ENCODE results near the gene DTWD2. TPM values are rescaled to one million over a fixed set of nuclear protein-coding genes. Genes with fewer than 3 reads are reported as not detected.
"Not testable (repeated sequence)": the region's sequence is repeated elsewhere in the genome, so short reads cannot be mapped to it uniquely, and the experiment has no call there.

Gene DTWD2
- total RNA-seq, 1 donor from 2014 or later, result 8.8 TPM

GRCh38 chr5:118921866-118922265 lies 66.5 kb downstream of the DTWD2 start:
- H3K4me3 ChIP-seq (ENCODE audit: low read depth, low read length), result no peak overlapping the region
- TF ChIP-seq, protein P1, sequence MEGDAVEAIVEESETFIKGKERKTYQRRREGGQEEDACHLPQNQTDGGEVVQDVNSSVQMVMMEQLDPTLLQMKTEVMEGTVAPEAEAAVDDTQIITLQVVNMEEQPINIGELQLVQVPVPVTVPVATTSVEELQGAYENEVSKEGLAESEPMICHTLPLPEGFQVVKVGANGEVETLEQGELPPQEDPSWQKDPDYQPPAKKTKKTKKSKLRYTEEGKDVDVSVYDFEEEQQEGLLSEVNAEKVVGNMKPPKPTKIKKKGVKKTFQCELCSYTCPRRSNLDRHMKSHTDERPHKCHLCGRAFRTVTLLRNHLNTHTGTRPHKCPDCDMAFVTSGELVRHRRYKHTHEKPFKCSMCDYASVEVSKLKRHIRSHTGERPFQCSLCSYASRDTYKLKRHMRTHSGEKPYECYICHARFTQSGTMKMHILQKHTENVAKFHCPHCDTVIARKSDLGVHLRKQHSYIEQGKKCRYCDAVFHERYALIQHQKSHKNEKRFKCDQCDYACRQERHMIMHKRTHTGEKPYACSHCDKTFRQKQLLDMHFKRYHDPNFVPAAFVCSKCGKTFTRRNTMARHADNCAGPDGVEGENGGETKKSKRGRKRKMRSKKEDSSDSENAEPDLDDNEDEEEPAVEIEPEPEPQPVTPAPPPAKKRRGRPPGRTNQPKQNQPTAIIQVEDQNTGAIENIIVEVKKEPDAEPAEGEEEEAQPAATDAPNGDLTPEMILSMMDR (conservative IDR thresholded peaks at IDR 0.05; ENCODE audit: low read depth, low read length), result no peak
- DNase-seq (ENCODE audit: low read depth), result no peak

DNA sequence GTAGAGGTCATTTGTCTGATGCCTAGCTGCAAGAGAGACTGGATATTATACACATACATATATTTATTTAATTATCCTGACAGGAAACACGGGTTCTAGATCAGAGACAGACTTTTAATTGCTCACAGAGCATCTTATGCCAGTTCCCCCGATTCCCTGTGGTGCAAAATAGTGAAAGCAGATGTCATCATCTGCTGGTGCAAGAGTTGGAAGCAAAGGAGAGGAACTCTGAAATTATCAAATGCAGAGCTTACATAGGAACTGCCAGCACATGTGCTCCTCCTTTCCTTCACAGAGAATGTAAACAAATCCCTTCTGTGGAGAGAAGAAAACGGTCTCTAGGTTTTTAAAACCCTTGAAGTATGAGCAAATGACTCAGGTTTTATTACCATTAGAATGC lies 69.3 kb downstream of the DTWD2 start:
- H3K4me3 ChIP-seq (ENCODE audit: low read depth, low read length), result no peak overlapping the region
- no peak for DNase-seq (ENCODE audit: low read depth)
- TF ChIP-seq, protein P1 (conservative IDR thresholded peaks at IDR 0.05; ENCODE audit: low read depth, low read length), result no peak

DNA sequence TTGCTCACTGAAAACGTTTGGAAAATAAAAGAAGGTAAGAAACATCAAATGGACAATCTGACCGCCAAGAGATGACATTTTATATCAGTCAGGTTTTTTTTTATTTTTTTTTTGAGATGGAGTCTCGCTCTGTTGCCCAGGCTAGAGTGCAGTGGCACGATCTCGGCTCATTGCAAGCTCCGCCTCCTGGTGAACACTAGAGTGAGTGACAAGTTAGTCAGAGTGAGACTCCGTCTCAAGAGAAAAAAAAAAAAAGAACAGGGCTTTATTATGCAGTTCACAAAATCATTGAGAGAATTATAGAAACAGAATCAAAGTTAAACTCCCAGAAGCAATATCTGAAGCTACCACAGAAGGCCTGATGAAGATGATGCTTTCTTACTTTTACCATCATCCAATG lies 70.1 kb downstream of the DTWD2 start:
- no peak for DNase-seq (ENCODE audit: low read depth)

DNA sequence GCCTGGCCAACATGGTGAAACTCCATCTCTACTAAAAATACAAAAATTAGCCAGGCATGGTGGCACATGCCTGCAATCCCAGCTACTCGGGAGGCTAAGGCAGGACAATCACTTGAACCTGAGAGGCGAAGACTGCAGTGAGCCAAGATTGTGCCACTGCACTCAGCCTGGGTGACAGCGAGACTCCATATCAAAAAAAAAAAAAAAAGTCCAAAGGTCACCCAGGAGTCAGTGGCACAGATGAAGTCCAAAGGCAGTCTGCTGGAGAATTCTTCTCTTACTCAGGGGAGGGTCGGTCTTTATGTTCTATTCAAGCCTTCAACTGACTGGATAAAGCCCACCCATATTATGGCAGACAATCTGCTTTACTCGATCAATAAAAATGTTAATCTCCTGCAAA lies 80.8 kb downstream of the DTWD2 start:
- H3K4me3 ChIP-seq (ENCODE audit: low read depth, low read length); DNase-seq (ENCODE audit: low read depth): not testable (repeated sequence)

More for the DNA sequence above, 70.1 kb downstream of the DTWD2 start:
- TF ChIP-seq, protein P1 (conservative IDR thresholded peaks at IDR 0.05; ENCODE audit: low read depth, low read length), result no peak
- no peak overlapping the region for H3K4me3 ChIP-seq (ENCODE audit: low read depth, low read length)

DNA sequence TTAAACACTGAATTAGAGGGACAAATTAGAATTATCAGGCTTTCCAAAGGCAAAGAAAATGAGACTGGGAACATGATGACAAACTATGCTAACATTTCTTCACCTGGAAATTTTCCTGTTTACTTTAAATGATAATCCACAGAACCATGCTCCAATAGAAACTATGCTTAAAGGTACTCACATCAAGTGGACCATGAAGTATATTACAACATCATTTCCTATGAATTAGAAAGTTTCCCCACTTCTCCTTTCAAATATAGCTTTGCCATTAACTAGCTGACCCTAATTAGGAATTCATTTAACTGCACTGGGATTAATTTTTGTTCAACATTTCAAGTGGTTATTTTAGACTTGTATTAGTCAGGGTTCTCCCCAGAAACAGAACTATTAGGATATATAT lies 81.4 kb downstream of the DTWD2 start:
- no peak overlapping the region for H3K4me3 ChIP-seq (ENCODE audit: low read depth, low read length)
- peak; percentile 67 for DNase-seq (ENCODE audit: low read depth)
- TF ChIP-seq, protein P1 (conservative IDR thresholded peaks at IDR 0.05; ENCODE audit: low read depth, low read length), result no peak

DNA sequence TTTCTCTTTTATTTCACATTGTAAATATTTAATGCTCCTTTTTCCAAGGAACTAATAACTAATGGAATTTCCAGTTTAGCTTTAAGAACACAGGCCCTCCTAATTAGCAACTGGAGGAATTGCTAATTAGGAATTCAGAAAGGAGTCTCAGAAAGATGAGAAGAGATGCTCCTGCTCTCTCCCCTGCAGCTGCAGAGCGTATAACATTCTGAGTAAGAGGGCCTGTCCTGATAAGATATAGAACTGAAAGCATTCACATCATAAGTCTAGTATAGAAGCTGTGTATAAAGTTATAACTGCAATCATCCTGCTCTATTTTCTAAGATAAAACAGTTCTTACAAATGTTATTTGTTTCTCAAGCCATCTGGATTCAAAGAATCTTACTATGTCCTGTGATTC lies 83.2 kb downstream of the DTWD2 start:
- TF ChIP-seq, protein P1 (conservative IDR thresholded peaks at IDR 0.05; ENCODE audit: low read depth, low read length), result no peak
- DNase-seq (ENCODE audit: low read depth), result no peak
- H3K4me3 ChIP-seq (ENCODE audit: low read depth, low read length), result no peak overlapping the region

GRCh38 chr5:118902656-118903438 lies 85.5 kb downstream of the DTWD2 start:
- DNase-seq (ENCODE audit: low read depth), result no peak
- no peak overlapping the region for H3K4me3 ChIP-seq (ENCODE audit: low read depth, low read length)
- TF ChIP-seq, protein P1 (conservative IDR thresholded peaks at IDR 0.05; ENCODE audit: low read depth, low read length), result no peak

Measured in epithelial cell of proximal tubule (primary cell).